ENCODE data around the gene CELF4.

CELF4 gene

GRCh38 chr18:37565101-37565976 lies at the start of gene CELF4:
Gene CELF4 (minus strand): TSS chr18:37565798.
- DNase-seq: peak; percentile 42

GRCh38 chr18:37613253-37613565 lies 47.6 kb upstream of the CELF4 start:
- no peak for DNase-seq

DNA sequence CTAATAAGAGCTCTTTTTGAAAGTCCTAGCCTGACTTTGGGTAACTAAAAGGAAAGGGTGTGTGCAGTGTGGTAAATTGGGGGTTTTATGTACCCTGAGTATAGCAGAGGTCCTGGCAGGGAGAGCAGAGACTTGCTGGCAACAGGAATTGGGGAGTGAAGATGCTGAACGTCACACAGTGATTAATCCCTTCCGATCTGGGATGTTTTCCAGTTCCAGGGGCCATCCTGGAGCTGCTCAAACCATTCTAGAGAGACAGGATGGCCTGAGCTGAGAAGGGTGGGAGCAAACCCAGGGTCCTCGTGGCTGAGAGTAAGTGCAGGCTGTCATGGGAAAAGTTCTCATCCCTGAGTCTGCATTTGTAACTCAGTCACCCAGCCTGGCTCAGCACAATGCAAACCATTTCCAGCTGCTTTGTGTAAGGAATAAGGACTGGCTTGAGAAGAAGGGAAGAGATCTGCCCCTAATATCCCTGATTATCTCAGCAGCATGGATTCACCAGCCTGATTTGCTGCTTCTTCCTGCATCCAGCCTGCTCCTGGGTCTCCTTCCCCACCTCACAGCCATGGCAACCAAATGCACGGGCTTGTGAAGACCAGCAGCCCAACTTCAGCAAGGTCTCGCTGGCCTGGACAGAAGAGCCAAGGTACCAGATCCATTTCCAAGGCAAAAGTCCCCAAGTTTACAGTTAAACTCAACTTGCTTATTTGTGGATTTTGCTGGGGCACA lies 47.1 kb upstream of the CELF4 start:
- no peak for DNase-seq

GRCh38 chr18:37611614-37612279 lies 46.1 kb upstream of the CELF4 start:
- DNase-seq: no peak

DNA sequence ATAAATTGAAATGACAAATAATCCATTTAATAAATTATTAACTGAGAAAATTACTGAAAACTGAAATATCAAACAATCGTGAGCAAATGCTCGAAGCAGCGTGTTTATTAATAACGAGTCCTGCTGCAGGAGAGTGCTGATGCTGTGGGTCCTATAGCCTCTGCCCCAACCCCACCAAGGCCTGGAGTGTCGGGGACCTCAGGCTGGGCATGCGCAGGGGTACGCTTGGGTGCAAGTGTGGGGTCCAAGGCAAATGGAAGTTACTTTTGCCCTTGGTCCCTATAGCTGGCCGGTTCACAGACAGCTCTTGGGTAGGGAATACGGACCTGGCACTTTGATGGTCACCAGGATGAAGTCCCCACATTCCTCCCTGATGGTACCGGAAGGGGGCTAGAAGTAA lies 43.3 kb upstream of the CELF4 start:
- DNase-seq: no peak

DNA sequence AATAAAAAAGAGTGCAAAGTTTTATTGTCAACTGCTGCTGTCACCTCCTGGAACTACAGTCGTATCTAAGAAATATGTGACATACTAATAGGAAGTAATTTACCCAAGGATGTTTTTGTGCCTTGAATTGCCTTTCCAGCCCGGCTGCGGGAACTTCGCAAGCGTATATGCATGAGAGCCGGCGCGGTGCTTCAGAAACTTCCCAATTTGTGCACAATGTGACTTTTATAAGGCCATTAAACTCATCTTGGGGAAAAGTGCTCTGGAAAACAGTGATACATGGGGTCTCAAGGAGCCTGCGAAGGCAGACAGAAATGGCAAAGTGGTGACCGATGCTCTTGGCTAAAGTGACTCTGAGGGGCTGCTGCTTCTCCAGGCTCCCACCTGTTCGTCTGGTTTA lies 41.7 kb upstream of the CELF4 start:
- no peak for DNase-seq

DNA sequence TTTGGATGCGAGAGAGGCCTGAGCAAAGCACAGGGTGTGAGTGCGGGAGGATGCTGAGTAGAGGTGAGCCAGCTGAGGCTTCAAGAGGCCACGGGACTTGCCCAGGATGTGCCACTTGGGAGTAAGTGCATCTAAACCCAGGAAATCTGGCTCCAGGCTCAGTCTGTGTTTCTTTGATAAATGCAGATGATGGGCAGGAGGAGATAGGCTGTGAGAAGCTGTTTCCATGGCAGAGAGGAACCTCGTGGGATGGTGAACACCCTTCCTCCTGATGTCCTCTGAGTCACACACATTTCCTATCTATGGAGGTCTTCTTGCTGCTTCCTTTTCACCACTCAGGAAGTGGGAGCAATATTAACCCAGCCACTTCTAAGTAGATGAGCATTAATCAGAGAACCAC lies 38.4 kb upstream of the CELF4 start:
- no peak for DNase-seq

GRCh38 chr18:37598966-37599896 lies 33.6 kb upstream of the CELF4 start:
- DNase-seq: no peak

DNA sequence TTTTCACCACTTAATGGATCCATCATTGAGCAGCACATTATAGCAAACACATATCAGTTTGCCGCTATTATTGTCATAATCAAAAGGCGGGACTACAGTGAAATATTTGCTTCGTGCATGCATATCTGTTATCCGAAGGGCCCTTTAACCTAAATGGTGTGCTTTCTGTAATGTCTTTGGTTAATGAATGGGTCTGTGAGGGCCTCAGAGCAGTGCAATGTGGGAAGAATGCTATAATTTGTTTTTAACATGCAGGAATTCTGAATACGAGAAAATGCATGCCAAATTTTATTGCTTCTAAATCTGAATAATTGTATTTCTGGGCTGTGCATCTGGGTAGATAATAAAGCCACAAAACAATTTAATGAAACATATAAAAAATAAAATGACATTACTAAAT lies 32.8 kb upstream of the CELF4 start:
- DNase-seq: no peak

DNA sequence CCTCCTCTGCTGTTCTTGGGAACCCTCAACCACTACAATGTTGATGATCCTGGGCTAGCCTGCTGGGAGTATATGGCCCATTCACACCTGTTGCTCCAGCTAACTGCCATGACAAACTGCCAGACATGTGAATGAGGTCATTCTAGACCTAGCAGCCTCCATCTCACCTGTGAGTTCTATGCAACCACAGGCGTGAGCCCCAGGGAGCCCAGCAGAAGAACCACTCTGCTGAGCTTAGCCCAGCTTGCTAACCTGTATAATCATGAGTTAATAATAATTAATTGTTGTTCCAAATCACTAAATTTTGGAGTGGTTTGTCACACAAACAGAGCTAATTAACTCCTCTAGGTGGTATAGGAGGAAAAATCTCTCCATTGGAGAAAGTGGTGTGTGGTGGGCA lies 24.7 kb upstream of the CELF4 start:
- no peak for DNase-seq

GRCh38 chr18:37588289-37588688 lies 22.7 kb upstream of the CELF4 start:
- no peak for DNase-seq

DNA sequence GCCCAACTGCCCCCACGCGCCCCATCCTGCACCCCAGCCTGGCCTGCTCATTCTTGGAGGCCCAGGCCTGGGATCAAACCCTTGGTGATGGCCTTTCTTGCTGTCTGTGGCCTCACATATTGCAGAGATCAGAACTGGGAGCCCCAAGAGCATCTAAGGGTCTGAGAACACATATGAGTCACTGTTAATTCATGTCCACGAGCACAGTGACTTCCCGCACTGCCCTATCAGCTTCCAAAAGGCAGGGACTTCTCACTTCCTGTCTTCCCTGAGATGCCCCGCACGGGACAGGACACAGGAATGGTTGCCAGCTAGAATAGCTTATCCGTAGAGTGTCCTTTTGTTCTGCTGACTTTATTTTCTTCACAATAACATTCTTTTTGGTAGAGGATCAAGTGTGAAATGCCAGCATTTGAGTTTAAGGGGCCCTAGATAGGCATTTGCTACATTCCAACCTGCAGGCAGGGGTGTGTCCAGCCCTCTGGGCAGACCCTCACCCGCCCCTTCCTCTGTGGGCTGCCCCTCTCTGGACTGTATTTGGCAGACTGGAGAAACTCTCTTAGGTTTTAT lies 21.1 kb upstream of the CELF4 start:
- no peak for DNase-seq

- no peak for DNase-seq
Observed at GRCh38 chr18:37584952-37585695, 19.5 kb upstream of the CELF4 start.

DNA sequence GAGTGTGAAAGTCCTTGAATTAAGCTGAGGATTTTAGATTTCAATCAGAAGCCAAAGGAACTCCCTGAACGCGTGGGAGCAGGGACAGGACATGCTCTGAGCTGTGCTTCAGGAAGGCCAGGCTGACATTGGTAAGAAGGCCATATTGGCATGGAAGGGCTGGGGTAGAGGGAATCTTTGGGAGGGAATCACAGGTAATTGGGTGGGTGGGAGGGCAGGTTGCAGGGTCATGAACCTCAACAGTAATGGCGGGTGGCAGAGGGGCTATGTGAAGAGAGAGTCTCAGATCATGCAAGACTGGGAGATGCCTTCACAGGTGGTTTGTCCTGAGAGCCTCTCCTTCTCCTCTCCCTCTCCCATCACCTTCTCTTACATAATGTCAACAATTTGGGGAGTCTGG lies 18.6 kb upstream of the CELF4 start:
- DNase-seq: no peak

DNA sequence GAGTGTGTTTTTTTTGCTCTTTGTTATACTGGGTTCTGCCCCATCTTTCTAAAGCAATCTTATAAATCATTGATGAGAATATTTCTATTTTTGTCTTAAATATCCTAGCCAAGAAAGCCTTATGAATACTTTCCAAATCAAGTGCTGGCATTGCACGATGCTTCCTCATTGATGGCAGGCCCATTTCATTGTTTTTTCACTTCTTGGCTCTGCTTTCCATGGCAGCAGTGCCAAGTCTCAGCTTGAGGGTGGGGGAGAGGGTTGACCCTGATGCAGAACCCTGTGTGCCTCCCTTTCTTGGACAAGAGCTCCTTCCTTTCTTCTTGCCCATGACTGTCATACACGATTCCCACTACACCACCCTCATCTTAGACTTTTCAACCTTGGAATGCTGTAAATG lies 16.7 kb upstream of the CELF4 start:
- DNase-seq: peak; percentile 15

DNA sequence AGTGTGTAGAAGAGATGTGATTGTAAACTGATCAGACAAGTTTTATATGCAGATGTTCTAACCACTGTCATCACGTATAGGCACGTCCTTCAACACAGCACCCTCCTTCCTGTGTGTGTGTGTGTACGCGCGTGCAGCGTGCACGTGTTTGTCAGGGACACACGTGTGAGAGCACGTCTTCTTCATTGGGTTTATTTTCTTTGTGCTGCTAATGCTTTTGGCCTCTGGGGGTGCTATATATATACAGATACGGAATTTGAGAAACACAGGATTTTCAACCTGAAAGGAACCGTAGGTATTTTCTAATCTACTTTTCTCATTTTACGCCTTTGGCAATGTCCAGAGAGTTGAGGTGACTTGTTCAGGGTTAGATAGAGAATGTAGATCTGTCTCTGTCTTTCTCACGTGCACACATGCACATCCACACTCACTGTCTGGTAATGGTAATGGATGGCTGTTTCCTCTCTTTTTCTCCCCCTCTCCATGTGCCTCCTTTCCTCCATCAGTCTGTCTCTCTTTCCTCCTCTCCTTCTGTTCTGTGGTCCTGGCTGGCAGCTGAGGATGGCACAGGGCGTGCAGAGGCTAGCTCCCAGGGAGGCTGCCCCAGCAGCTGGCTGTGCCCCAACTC lies 13.4 kb upstream of the CELF4 start:
- DNase-seq: no peak

DNA sequence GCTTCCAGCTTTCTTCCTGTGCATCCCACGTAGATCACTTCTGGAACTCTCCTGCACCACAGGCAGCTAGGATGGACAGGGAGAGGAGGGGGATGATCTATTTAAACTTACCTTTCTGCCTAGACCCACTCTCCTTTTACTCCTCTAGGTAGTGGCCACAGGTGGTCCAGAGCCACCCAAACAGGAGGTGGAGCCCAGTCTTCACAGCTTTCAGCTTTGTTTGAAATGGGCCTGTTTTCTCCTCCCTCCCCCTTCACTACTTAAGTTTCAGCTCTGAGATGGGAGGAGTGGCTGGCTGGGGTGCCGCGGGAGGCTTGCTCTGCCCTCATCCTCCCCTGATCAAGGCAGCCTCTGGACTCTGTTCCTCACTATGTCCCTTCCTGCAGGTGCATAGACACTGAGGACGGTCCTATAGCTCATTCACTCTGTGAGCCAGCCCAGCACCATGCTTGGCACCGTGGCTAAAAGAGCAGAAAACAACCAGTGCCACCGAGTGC lies 12.6 kb upstream of the CELF4 start:
- no peak for DNase-seq

GRCh38 chr18:37577051-37577611 lies 11.5 kb upstream of the CELF4 start:
- no peak for DNase-seq

- no peak for DNase-seq
Observed at GRCh38 chr18:37575646-37576045, 10.0 kb upstream of the CELF4 start.

GRCh38 chr18:37574113-37574512 lies 8.5 kb upstream of the CELF4 start:
- DNase-seq: no peak

- no peak for DNase-seq
Observed at GRCh38 chr18:37572736-37573135, 7.1 kb upstream of the CELF4 start.
